Measurements from ENCODE around the gene CES4A.
"Not testable (repeated sequence)": the region's sequence is repeated elsewhere in the genome, so short reads cannot be mapped to it uniquely, and the experiment has no call there.

Gene CES4A

DNA sequence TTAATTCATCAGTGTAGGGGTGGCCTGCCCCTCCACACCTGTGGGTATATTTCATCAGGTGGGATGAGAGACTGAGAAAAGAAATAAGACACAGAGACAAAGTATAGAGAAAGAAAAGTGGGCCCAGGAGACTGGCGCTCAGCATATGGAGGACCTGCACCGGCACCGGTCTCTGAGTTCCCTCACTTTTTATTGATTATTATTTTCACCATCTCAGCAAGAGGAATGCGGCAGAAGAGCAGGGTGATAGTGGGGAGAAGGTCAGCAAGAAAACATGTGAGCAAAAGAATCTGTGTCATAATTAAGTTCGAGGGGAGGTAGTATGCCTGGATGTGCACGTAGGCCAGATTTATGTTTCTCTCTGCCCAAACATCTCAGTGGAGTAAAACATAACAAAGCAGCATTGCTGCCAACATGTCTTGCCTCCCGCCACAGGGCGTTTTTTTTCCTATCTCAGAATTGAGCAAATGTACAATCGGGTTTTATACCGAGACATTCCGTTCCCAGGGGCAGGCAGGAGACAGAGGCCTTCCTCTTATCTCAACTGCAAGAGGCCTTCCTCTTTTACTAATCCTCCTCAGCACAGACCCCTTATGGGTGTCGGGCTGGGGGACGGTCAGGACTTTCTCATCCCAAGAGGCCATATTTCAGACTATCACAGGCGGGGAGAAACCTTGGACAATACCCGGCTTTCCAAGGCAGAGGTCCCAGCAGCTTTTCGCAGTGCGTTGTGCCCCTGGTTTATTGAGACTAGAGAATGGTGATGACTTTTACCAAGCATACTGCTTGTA lies 32.8 kb upstream of the CES4A start:
- not testable (repeated sequence) for DNase-seq (ENCODE audit: low read depth in 4 of 4, low spot score in 1 of 4)

DNA sequence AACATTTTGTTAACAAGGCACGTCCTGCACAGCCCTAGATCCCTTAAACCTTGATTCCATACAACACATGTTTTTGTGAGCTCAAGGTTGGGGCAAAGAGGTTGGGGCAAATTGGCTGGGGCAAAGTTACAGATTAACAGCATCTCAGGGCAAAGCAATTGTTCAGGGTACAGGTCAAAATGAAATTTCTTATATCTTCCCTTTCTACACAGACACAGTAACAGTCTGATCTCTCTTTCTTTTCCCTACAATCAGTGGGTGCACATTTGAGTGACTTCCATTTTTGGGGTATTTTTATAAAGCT lies 32.3 kb upstream of the CES4A start:
- not testable (repeated sequence) for DNase-seq (ENCODE audit: low read depth in 4 of 4, low spot score in 1 of 4)

DNA sequence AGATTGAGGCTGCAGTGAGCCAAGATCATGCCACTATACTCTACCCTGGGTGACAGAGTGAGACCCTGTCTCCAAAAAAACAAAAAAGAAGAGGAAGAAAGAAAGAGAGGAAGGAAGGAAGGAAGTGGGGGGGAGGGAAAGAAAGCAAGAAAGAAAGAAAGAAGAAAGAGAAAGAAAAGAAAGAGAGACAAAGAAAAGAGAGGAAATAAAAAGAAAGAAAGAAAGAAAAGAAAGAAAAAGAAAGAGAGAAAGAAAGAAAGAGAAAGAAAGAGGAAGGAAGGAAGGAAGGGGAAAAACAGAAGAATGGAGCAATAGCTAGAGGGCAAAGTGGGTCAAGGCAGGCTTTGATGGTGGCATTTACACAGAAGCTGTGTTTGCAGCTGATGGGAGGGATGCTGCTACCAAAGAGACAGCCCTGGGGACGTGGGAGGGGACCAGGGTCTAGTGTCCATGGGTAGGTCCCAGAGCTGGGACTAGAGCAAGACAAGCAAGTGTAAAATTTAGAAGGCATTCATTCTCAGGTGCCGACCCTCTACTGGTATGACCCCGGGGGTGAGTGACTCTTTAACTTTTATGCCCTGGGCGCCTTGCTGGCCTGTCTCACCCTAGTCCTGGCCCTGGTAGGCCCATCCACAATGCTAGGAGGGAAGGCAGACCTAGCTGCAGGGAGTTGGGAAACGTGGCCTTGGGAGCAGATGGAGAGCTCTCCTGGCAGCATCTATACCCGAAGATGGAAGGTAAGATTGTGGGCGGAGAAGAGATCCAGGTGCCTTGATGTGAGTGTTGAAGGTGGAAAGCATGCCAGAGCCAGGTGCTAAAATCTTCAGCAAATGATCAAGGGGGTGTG lies 29.3 kb upstream of the CES4A start:
- DNase-seq (ENCODE audit: low read depth in 4 of 4, low spot score in 1 of 4): no peak

GRCh38 chr16:66959704-66960161 lies 28.7 kb upstream of the CES4A start:
- DNase-seq (ENCODE audit: low read depth in 4 of 4, low spot score in 1 of 4): no peak

- DNase-seq (ENCODE audit: low read depth in 4 of 4, low spot score in 1 of 4): no peak
These were observed 28.1 kb upstream of the CES4A start for GRCh38 chr16:66960270-66960669.

GRCh38 chr16:66961065-66961744 lies 27.2 kb upstream of the CES4A start, which contains the start of gene CES3:
Gene CES3 (plus strand): TSS chr16:66961266. CDS start chr16:66961308, 42 bp downstream.
- peak in 2 of 4 experiments; percentile 20 to 54 for DNase-seq (ENCODE audit: low read depth in 4 of 4, low spot score in 1 of 4)

DNA sequence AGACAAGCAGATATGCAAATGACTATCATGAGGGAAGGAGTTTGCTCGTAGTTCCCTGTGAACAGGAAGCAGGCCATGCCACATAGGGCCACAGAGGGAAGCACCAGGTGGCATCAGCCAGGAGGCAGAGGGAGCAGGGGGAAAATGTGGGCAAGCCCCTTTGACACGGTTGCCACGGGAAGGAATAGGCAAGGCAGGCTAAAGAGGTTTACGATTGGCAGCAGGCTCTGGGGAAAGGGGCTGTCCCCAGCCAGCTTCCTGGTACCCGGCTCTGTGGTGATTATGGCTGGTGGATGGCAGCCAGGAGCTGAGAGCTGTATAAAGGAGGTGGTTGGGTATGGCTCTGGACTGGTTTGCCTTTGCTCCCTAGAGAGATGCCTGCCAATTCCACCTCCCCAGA lies 26.5 kb upstream of the CES4A start:
- DNase-seq (ENCODE audit: low read depth in 4 of 4, low spot score in 1 of 4): no peak

- DNase-seq (ENCODE audit: low read depth in 4 of 4, low spot score in 1 of 4): no peak
These were observed 24.3 kb upstream of the CES4A start for GRCh38 chr16:66964049-66964448.

- DNase-seq (ENCODE audit: low read depth in 4 of 4, low spot score in 1 of 4): no peak
These were observed 19.5 kb upstream of the CES4A start for GRCh38 chr16:66968847-66969246.

GRCh38 chr16:66970775-66971720 lies 17.3 kb upstream of the CES4A start:
- DNase-seq (ENCODE audit: low read depth in 4 of 4, low spot score in 1 of 4): no peak

- no peak for DNase-seq (ENCODE audit: low read depth in 4 of 4, low spot score in 1 of 4)
These were observed 15.4 kb upstream of the CES4A start for GRCh38 chr16:66972983-66973382.

DNA sequence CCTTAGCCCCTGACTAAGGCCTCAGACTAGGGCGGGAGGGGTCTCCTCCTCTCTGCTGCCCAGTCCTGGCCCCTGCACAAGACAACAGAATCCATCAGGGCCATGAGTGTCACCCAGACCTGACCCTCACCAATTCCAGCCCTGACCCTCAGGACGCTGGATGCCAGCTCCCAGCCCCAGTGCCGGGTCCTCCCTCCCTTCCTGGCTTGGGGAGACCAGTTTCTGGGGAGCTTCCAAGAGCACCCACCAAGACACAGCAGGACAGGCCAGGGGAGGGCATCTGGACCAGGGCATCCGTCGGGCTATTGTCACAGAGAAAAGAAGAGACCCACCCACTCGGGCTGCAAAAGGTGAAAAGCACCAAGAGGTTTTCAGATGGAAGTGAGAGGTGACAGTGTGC lies 14.7 kb upstream of the CES4A start:
- DNase-seq (ENCODE audit: low read depth in 4 of 4, low spot score in 1 of 4): no peak

GRCh38 chr16:66974156-66974931 lies 14.0 kb upstream of the CES4A start:
- DNase-seq (ENCODE audit: low read depth in 4 of 4, low spot score in 1 of 4): not testable (repeated sequence)

DNA sequence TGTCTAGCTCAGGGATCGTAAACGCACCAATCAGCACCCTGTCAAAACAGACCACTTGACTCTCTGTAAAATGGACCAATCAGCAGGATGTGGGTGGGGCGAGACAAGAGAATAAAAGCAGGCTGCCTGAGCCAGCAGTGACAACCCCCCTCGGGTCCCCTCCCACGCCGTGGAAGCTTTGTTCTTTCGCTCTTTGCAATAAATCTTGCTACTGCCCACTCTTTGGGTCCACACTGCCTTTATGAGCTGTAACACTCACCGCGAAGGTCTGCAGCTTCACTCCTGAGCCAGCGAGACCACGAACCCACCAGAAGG lies 13.5 kb upstream of the CES4A start:
- DNase-seq (ENCODE audit: low read depth in 4 of 4, low spot score in 1 of 4): peak in 2 of 4 experiments; percentile 9 to 48

DNA sequence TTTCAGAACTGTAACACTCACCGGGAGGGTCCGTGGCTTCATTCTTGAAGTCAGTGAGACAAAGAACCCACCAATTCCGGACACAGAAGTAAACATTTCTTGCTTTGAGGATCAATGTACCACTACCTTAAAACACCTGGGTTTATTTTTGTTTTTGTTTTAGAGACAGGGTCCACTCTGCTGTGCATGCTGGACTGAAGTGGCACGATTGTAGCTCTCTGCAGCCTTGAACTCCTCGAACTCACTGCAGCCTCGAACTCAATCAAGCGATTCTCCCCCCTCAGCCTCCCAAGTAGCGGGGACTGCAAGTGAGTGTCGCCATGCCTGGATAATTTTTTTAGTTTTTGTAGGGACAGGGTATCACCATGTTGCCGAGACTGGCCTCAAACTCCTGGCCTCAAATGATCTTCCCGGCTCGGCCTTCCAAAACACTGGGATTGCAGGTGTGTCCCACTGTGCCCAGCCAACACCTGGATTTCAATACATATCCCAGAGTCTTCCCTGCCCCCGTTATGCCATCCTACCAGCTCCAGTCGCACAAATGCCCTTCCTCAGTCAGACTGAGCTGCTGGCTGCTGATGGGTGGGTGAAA lies 13.0 kb upstream of the CES4A start:
- no peak for DNase-seq (ENCODE audit: low read depth in 4 of 4, low spot score in 1 of 4)

DNA sequence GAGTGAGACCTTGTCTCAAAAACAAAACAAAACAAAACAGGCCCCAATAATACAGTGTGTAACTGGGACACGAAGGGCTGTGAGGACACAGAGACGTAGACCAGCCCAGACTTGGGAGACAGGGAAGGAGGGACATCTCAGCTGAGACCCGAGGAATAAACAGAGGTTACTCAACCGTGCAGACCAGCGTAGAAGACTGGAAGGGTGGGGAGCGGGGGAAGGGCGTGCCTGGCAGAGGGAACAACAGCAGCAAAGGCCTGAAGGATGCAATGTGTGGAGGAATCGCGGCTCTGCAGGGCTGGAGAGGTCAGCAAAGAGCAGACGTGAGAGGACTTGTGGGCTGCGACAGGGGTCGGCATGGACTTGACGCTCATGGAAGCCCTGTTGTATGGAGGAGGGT lies 11.6 kb upstream of the CES4A start:
- DNase-seq (ENCODE audit: low read depth in 4 of 4, low spot score in 1 of 4): no peak

- peak; percentile 87 to 96 (median 90) for DNase-seq (ENCODE audit: low read depth in 4 of 4, low spot score in 1 of 4)
These were observed 10.9 kb upstream of the CES4A start for GRCh38 chr16:66977341-66978113.

GRCh38 chr16:66979011-66979717 lies 9.2 kb upstream of the CES4A start:
- DNase-seq (ENCODE audit: low read depth in 4 of 4, low spot score in 1 of 4): no peak
